Epithelial cell of prostate (primary cell): ENCODE results near the gene PSMA4.
"Not testable (repeated sequence)": the region's sequence is repeated elsewhere in the genome, so short reads cannot be mapped to it uniquely, and the experiment has no call there.

ENCODE experiments used
- DNase-seq: peaks from one replicate; pipeline ENCODE4 v3.0.0-alpha.2; 2011; ENCODE audit warnings: low read depth, low spot score
- H3K27ac ChIP-seq: fragments of 450-650 bp; 2 replicates; pipeline ENCODE4 v1.5.1; 2017; ENCODE audit warnings: mild to moderate bottlenecking

The PSMA4 gene

GRCh38 chr15:78540141-78540870 is at the start of gene PSMA4:
TSS of gene PSMA4 (plus strand) at chr15:78540444. CDS start at chr15:78541928, 1,484 bp downstream.
- H3K27ac ChIP-seq, result peak within 1 kb of the TSS; percentile 68
- DNase-seq, result no peak

- DNase-seq, result peak; percentile 14
Observed at GRCh38 chr15:78492872-78493271, 47.4 kb upstream of the PSMA4 start.

GRCh38 chr15:78501857-78502256 is 38.4 kb upstream of the PSMA4 start:
- H3K27ac ChIP-seq, result no peak overlapping the region
- DNase-seq, result no peak

More at GRCh38 chr15:78492872-78493271, 47.4 kb upstream of the PSMA4 start:
- H3K27ac ChIP-seq, result no peak overlapping the region

- no peak for DNase-seq
- no peak overlapping the region for H3K27ac ChIP-seq
Observed at GRCh38 chr15:78502641-78503040, 37.6 kb upstream of the PSMA4 start.

GRCh38 chr15:78506971-78507830 is 33.0 kb upstream of the PSMA4 start, which contains the start of gene HYKK:
TSS of gene HYKK (plus strand) at chr15:78507577. CDS start at chr15:78513089, 5,512 bp downstream.
- DNase-seq, result peak; percentile 88
- peak within 1 kb of the TSS; percentile 16 for H3K27ac ChIP-seq

- no peak for DNase-seq
- H3K27ac ChIP-seq, result no peak overlapping the region
Observed at GRCh38 chr15:78507831-78508160, 32.4 kb upstream of the PSMA4 start.

GRCh38 chr15:78508272-78508671 is 32.0 kb upstream of the PSMA4 start:
- DNase-seq, result no peak
- H3K27ac ChIP-seq, result no peak overlapping the region

- DNase-seq, result no peak
Observed at GRCh38 chr15:78509726-78510312, 30.4 kb upstream of the PSMA4 start.

GRCh38 chr15:78520035-78520434 is 20.2 kb upstream of the PSMA4 start:
- DNase-seq, H3K27ac ChIP-seq: not testable (repeated sequence)

More at GRCh38 chr15:78509726-78510312, 30.4 kb upstream of the PSMA4 start:
- H3K27ac ChIP-seq, result no peak overlapping the region

GRCh38 chr15:78524230-78524629 is 16.0 kb upstream of the PSMA4 start:
- no peak overlapping the region for H3K27ac ChIP-seq
- DNase-seq, result no peak

- no peak for DNase-seq
- H3K27ac ChIP-seq, result no peak overlapping the region
Observed at GRCh38 chr15:78527325-78527724, 12.9 kb upstream of the PSMA4 start.

GRCh38 chr15:78533331-78533730 is 6.9 kb upstream of the PSMA4 start:
- no peak for DNase-seq
- H3K27ac ChIP-seq, result no peak overlapping the region

- no peak overlapping the region for H3K27ac ChIP-seq
- DNase-seq, result no peak
Observed at GRCh38 chr15:78536134-78536533, 4.1 kb upstream of the PSMA4 start.

GRCh38 chr15:78537266-78537905 is 2.9 kb upstream of the PSMA4 start:
- no peak overlapping the region for H3K27ac ChIP-seq
- no peak for DNase-seq

- no peak overlapping the region for H3K27ac ChIP-seq
- no peak for DNase-seq
Observed at GRCh38 chr15:78538358-78538757, 1.9 kb upstream of the PSMA4 start.

- DNase-seq, result not testable (repeated sequence)
- peak overlapping the region; percentile 68 for H3K27ac ChIP-seq
Observed at GRCh38 chr15:78539464-78540140, 642 bp upstream of the PSMA4 start.

GRCh38 chr15:78540871-78541743 is 863 bp downstream of the PSMA4 start:
- H3K27ac ChIP-seq, result peak overlapping the region; percentile 68
- DNase-seq, result no peak

- no peak for DNase-seq
- H3K27ac ChIP-seq, result peak overlapping the region; percentile 68
Observed at GRCh38 chr15:78541744-78542034, 1.4 kb downstream of the PSMA4 start.

- DNase-seq, result no peak
- no peak overlapping the region for H3K27ac ChIP-seq
Observed at GRCh38 chr15:78542647-78543046, 2.4 kb downstream of the PSMA4 start.
